ENCODE measurements around the gene MAD1L1.
"Not testable (repeated sequence)": the region's sequence is repeated elsewhere in the genome, so short reads cannot be mapped to it uniquely, and the experiment has no call there.

MAD1L1 gene

DNA sequence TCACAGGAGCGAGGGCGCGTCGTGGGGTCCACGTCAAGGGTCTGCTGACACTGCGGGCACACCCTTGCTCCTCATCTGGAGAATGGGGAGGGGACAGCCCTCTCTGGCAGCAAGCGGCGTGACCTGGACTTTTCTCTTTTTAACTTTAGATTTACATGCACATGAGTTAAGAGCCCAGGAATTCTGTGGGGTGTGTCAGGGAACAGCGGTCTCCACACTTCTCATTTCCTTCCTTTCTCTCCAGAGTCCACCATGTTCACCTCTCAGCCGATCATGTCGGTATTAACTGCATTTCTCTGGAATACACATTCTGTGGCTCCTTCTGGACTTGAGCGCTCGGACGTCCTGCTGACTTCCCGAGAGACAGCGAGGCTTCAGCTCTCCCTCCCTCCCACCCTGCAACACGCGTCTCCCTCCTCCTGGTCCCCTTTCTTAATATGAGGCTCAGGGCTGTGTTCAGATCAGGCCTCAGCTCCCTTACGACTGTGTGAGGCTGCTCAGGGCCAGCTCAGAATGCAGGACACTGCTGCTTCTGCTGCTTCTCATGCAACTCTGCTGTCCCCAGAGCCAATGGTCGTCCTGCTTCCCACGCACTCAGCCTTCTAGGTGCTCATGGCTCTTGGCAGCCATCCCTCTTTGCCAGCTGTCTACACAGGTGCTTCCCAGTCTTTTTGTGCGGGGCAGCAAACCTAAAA is 301.3 kb downstream of the MAD1L1 start:
- POLR2A ChIA-PET: no interaction called here
- CTCF ChIA-PET: no interaction called here
- DNase-seq: no peak
- Histone ChIP-seq H3K4me1 (ENCODE audit: control extremely low read depth in 1 of 4, control insufficient read depth in 4 of 4, insufficient read depth in 4 of 4, low read length in 3 of 4) (peaks cover 0 to 11% (median 5%) of the 10 kb centered on the region in 4 experiments), H3K36me3 (ENCODE audit: control insufficient read depth in 4 of 4, insufficient read depth in 4 of 4, low read length in 3 of 4) (peaks cover 0 to 45% (median 8%) of the 10 kb centered on the region in 4 experiments), H3K27ac (ENCODE audit: insufficient read depth in 1 of 2, low read depth in 1 of 2, low read length in 2 of 2, poor library complexity in 1 of 2, severe bottlenecking in 2 of 2) (no peak overlapping the region), H3K27me3 (replicated peaks in 2 of 5; ENCODE audit: control insufficient read depth in 4 of 5, insufficient read depth in 5 of 5, low read length in 4 of 5) (no peaks in the 10 kb centered on the region), H3K9me3 (ENCODE audit: control extremely low read depth in 1 of 5, control insufficient read depth in 4 of 5, insufficient read depth in 2 of 5, low read depth in 1 of 5, low read length in 4 of 5) (peaks cover 0 to 8% (median 0%) of the 10 kb centered on the region in 5 experiments), H3K4me3 (ENCODE audit: control insufficient read depth in 1 of 7, extremely low read depth in 1 of 7, insufficient read depth in 4 of 7, low read depth in 2 of 7, low read length in 6 of 7) (no peak overlapping the region)
- 98% methylated on average over 19 of the region's 22 CpGs for WGBS (ENCODE audit: insufficient coverage)

DNA sequence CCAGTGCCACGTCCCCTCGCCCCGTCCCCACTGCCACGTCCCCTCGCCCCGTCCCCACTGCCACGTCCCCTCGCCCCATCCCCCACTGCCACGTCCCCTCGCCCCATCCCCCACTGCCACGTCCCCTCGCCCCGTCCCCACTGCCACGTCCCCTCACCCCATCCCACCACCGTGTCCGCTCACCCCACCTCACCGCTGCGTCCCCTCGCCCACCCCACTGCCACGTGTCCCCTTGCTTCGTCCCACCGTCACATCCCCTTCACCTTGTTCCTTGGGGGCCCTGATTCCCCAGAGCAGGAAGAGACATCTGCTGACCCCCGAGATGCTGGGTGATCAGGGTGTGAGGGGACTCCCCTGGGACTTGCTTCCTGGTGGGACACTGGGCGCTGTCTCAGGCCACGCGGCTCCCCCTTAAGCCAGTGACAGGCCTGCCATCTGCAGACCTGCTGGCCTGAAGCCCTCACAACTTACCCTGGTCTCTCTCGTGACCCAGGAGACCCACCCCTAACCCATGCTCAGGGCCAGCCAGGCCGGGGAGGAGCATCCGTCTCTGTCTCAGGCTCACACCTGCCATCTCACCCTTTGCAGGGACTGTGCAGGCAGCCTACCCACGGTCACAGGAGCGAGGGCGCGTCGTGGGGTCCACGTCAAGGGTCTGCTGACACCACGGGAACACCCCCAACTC is 302.2 kb downstream of the MAD1L1 start:
- H3K36me3 ChIP-seq (ENCODE audit: control insufficient read depth in 4 of 4, insufficient read depth in 4 of 4, low read length in 3 of 4): peaks cover 0 to 36% (median 4%) of the 10 kb centered on the region in 4 experiments
- no peak for DNase-seq
- peaks cover 8 to 19% (median 14%) of the 10 kb centered on the region in 4 experiments for H3K4me1 ChIP-seq (ENCODE audit: control extremely low read depth in 1 of 4, control insufficient read depth in 4 of 4, insufficient read depth in 4 of 4, low read length in 3 of 4)
- ChIA-PET POLR2A (no interaction called here), CTCF (no interaction called here)
- 97% methylated on average over 22 of the region's 36 CpGs for WGBS (ENCODE audit: insufficient coverage)
- no peak overlapping the region for H3K27ac ChIP-seq (ENCODE audit: insufficient read depth in 1 of 2, low read depth in 1 of 2, low read length in 2 of 2, poor library complexity in 1 of 2, severe bottlenecking in 2 of 2)
- H3K9me3 ChIP-seq (ENCODE audit: control extremely low read depth in 1 of 5, control insufficient read depth in 4 of 5, insufficient read depth in 2 of 5, low read depth in 1 of 5, low read length in 4 of 5): peaks cover 0 to 7% (median 0%) of the 10 kb centered on the region in 5 experiments
- no peaks in the 10 kb centered on the region for H3K27me3 ChIP-seq (replicated peaks in 2 of 5; ENCODE audit: control insufficient read depth in 4 of 5, insufficient read depth in 5 of 5, low read length in 4 of 5)
- H3K4me3 ChIP-seq (ENCODE audit: control insufficient read depth in 1 of 7, extremely low read depth in 1 of 7, insufficient read depth in 4 of 7, low read depth in 2 of 7, low read length in 6 of 7): no peak overlapping the region

DNA sequence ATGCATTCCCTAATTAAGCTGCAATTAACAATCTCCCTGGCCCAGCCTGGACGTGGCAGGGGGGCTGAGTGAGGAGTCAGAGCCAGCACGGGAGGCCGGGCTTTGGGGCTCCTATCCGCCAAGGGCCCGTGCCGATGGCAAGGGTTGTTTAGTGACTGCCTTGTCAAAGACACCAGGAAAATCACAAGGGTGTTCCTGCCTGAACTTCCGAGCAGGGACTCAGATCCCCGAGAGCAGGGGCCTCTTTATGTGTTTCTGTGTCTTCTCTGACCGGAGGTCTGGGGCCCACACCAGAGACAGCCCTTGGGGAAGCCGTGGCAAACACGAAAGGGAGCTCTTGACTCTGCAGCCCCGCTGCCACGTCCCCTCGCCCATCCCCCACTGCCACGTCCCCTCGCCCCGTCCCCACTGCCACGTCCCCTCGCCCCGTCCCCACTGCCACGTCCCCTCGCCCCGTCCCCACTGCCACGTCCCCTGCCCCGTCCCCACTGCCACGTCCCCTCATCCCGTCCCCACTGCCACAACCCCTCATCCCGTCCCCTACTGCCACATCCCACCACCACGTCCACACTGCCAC is 303.3 kb downstream of the MAD1L1 start:
- Histone ChIP-seq H3K4me1 (ENCODE audit: control extremely low read depth in 1 of 4, control insufficient read depth in 4 of 4, insufficient read depth in 4 of 4, low read length in 3 of 4) (peaks cover 8 to 29% (median 19%) of the 10 kb centered on the region in 4 experiments), H3K36me3 (ENCODE audit: control insufficient read depth in 4 of 4, insufficient read depth in 4 of 4, low read length in 3 of 4) (peaks cover 0 to 26% (median 2%) of the 10 kb centered on the region in 4 experiments)
- POLR2A ChIA-PET; CTCF ChIA-PET; H3K9me3 ChIP-seq (ENCODE audit: control extremely low read depth in 1 of 5, control insufficient read depth in 4 of 5, insufficient read depth in 2 of 5, low read depth in 1 of 5, low read length in 4 of 5); H3K27me3 ChIP-seq (replicated peaks in 2 of 5; ENCODE audit: control insufficient read depth in 4 of 5, insufficient read depth in 5 of 5, low read length in 4 of 5); H3K4me3 ChIP-seq (ENCODE audit: control insufficient read depth in 1 of 7, extremely low read depth in 1 of 7, insufficient read depth in 4 of 7, low read depth in 2 of 7, low read length in 6 of 7); DNase-seq; H3K27ac ChIP-seq (ENCODE audit: insufficient read depth in 1 of 2, low read depth in 1 of 2, low read length in 2 of 2, poor library complexity in 1 of 2, severe bottlenecking in 2 of 2): not testable (repeated sequence)
- 96% methylated on average over 9 of the region's 29 CpGs for WGBS (ENCODE audit: insufficient coverage)

DNA sequence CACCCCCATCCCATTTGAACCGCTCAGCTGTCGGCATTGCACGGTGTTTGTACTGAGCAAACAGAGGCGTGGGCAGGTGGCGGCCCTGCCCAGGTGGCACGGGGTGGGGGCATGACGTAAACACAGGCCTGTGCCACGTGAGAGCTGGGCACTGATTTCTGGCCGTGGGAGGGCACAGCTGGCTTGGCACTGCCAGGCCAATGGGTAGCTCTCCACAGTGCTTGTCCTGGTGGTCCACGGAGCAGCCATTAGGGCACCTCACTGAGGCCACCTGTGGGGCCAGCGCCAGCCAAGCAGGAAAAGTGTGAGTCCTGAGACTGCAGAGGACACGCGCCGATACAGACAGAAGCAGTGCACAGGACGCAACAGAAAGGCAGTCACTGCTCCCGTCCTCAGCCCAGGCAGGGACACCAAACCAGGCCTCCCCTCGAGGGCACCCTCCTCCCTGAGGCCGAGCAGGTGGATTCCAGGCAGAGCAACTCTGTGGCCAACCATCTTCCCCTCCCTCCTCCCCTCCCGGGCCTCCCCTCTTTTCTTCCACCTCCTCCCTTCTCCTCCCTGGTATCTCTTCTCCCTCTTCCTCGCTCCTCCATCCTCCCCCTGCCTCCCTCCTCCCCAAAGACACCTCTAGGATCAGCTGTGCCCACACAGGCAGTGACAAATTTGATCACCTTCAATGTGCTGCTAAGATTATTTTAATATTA is 303.9 kb downstream of the MAD1L1 start:
- peaks cover 13 to 36% (median 22%) of the 10 kb centered on the region in 4 experiments for H3K4me1 ChIP-seq (ENCODE audit: control extremely low read depth in 1 of 4, control insufficient read depth in 4 of 4, insufficient read depth in 4 of 4, low read length in 3 of 4)
- 95% methylated on average over 16 of the region's 20 CpGs for WGBS (ENCODE audit: insufficient coverage)
- ChIA-PET POLR2A (no interaction called here), CTCF (no interaction called here)
- no peaks in the 10 kb centered on the region for H3K9me3 ChIP-seq (ENCODE audit: control extremely low read depth in 1 of 5, control insufficient read depth in 4 of 5, insufficient read depth in 2 of 5, low read depth in 1 of 5, low read length in 4 of 5)
- no peak for DNase-seq
- no peaks in the 10 kb centered on the region for H3K27me3 ChIP-seq (replicated peaks in 2 of 5; ENCODE audit: control insufficient read depth in 4 of 5, insufficient read depth in 5 of 5, low read length in 4 of 5)
- peaks cover 0 to 23% (median 2%) of the 10 kb centered on the region in 4 experiments for H3K36me3 ChIP-seq (ENCODE audit: control insufficient read depth in 4 of 4, insufficient read depth in 4 of 4, low read length in 3 of 4)
- no peak overlapping the region for H3K27ac ChIP-seq (ENCODE audit: insufficient read depth in 1 of 2, low read depth in 1 of 2, low read length in 2 of 2, poor library complexity in 1 of 2, severe bottlenecking in 2 of 2)
- no peak overlapping the region for H3K4me3 ChIP-seq (ENCODE audit: control insufficient read depth in 1 of 7, extremely low read depth in 1 of 7, insufficient read depth in 4 of 7, low read depth in 2 of 7, low read length in 6 of 7)

DNA sequence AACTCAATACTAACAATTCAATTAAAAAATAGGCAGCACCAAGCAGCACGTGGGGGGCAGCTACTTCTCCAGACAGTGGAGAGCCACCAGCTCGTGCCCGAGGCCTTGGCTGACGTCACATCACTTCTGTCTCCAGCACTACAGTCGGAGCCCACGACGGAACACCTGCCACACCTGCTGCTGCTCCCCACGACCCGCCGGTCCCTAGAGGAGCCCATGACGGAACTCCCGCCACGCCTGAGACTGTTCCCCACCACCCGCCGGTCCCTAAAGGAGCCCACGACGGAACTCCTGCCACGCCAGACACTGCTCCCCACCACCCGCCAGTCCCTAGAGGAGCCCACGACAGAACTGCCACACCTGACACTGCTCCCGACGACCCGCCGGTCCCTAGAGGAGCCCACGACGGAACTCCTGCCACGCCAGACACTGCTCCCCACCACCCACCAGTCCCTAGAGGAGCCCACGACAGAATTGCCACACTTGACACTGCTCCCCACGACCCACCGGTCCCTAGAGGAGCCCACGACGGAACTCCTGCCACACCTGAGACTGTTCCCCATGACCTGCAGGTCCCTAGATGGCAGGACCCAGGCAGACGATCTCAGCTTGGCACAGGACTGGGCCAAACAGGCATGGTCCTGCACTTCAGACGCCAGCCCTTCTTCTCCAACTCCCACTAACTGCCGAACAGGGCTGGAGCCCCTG is 304.7 kb downstream of the MAD1L1 start:
- ChIA-PET CTCF (interaction anchor here (0.8 to 1.3 kb wide), 2 partner anchors 18 to 169 kb away, joined by 3 read pairs; no protein-coding TSS in a partner anchor), POLR2A (interaction anchor here (0.6 kb wide), 1 partner anchor 117 kb away, joined by 3 read pairs; no protein-coding TSS in a partner anchor)
- Histone ChIP-seq H3K4me1 (ENCODE audit: control extremely low read depth in 1 of 4, control insufficient read depth in 4 of 4, insufficient read depth in 4 of 4, low read length in 3 of 4) (peaks cover 13 to 41% (median 22%) of the 10 kb centered on the region in 4 experiments), H3K4me3 (ENCODE audit: control insufficient read depth in 1 of 7, extremely low read depth in 1 of 7, insufficient read depth in 4 of 7, low read depth in 2 of 7, low read length in 6 of 7) (no peak overlapping the region), H3K27me3 (replicated peaks in 2 of 5; ENCODE audit: control insufficient read depth in 4 of 5, insufficient read depth in 5 of 5, low read length in 4 of 5) (no peaks in the 10 kb centered on the region), H3K27ac (ENCODE audit: insufficient read depth in 1 of 2, low read depth in 1 of 2, low read length in 2 of 2, poor library complexity in 1 of 2, severe bottlenecking in 2 of 2) (no peak overlapping the region), H3K36me3 (ENCODE audit: control insufficient read depth in 4 of 4, insufficient read depth in 4 of 4, low read length in 3 of 4) (peaks cover 0 to 24% (median 2%) of the 10 kb centered on the region in 4 experiments), H3K9me3 (ENCODE audit: control extremely low read depth in 1 of 5, control insufficient read depth in 4 of 5, insufficient read depth in 2 of 5, low read depth in 1 of 5, low read length in 4 of 5) (no peaks in the 10 kb centered on the region)
- no peak for DNase-seq
- 89% methylated on average over 26 of the region's 35 CpGs for WGBS (ENCODE audit: insufficient coverage)

DNA sequence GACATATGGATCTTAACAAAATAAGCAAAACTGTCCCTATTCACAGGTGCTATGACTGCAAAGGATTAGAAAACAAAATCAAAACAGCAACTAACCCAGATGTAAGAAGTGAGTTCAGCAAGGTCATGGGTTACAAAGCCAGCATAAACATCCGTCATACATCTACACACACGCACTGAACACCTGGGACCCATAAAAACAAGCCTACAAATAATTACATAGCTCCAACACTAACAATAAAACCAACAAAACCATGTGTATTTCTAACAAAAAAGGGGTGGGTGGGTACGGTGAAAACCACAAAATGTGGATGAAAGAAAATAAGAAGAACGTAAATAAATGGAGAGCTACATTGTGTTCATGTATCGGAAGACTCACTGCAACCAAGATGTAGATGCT is 305.8 kb downstream of the MAD1L1 start:
- ChIA-PET CTCF (interaction anchor here (1.1 to 1.3 kb wide), 2 partner anchors 17 to 45 kb away, joined by 3 read pairs; no protein-coding TSS in a partner anchor), POLR2A (no interaction called here)
- Histone ChIP-seq H3K27ac (ENCODE audit: insufficient read depth in 1 of 2, low read depth in 1 of 2, low read length in 2 of 2, poor library complexity in 1 of 2, severe bottlenecking in 2 of 2) (no peak overlapping the region), H3K4me3 (ENCODE audit: control insufficient read depth in 1 of 7, extremely low read depth in 1 of 7, insufficient read depth in 4 of 7, low read depth in 2 of 7, low read length in 6 of 7) (no peak overlapping the region), H3K27me3 (replicated peaks in 2 of 5; ENCODE audit: control insufficient read depth in 4 of 5, insufficient read depth in 5 of 5, low read length in 4 of 5) (no peaks in the 10 kb centered on the region), H3K4me1 (ENCODE audit: control extremely low read depth in 1 of 4, control insufficient read depth in 4 of 4, insufficient read depth in 4 of 4, low read length in 3 of 4) (peaks cover 13 to 48% (median 22%) of the 10 kb centered on the region in 4 experiments), H3K36me3 (ENCODE audit: control insufficient read depth in 4 of 4, insufficient read depth in 4 of 4, low read length in 3 of 4) (peaks cover 0 to 22% (median 4%) of the 10 kb centered on the region in 4 experiments), H3K9me3 (ENCODE audit: control extremely low read depth in 1 of 5, control insufficient read depth in 4 of 5, insufficient read depth in 2 of 5, low read depth in 1 of 5, low read length in 4 of 5) (no peaks in the 10 kb centered on the region)
- peak in 1 of 3 donors; percentile 17 for DNase-seq
- 95% methylated on average over 2 of the region's 5 CpGs for WGBS (ENCODE audit: insufficient coverage)

Data from common myeloid progenitor, CD34-positive (primary cell).